GM21723 (cell line): ENCODE measurements around the gene ANKRD52.
A peak's percentile ranks its signal among the peaks of the same experiment; 100 is the strongest.
"Not testable (repeated sequence)": the region's sequence is repeated elsewhere in the genome, so short reads cannot be mapped to it uniquely, and the experiment has no call there.

Experiments used
- ATAC-seq: cut with Tn5 transposase; IDR thresholded peaks from one replicate; pipeline ENCODE4 v1.9.1; 2021; ENCODE audit warnings: mild to moderate bottlenecking, moderate library complexity; ENCODE audit not compliant: unreplicated experiment

ANKRD52 gene

DNA sequence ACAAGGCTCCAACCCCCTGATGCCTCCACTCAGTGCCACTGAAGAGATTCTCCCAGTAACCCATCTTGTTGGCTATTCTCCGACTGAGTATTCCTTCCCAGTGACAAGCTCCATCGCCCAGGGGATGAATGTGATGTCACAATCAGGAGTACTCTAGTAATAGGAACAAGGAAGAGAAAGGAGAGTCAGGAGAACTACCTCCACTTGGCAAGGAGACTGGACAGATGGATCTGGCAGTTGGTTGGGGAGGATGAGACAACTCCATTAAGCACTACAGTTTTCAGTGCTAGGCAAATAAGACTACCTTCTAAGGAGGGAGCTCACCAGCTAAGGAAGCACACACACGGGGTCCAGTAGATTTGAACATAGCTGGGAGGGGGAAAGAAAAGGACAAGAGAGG is 41.7 kb downstream of the ANKRD52 start:
- no peak for ATAC-seq

DNA sequence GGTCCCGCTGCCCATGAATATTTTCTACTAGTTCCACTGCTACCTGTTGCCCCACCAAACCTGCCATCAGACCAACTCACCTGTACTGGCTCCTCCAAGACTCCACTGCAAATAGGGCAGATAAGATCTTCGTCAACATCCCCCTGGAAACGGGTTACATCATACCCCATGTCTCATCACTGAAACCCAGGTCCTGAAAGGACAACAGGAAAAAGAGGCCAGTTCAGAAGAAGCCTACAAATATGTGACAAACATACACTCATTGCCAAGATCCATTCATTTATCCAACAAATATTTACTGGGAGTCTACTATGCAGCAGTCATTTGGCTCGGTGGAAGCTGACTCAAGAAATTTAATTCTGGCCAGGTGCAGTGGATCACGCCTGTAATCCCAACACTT is 44.3 kb downstream of the ANKRD52 start:
- no peak for ATAC-seq

DNA sequence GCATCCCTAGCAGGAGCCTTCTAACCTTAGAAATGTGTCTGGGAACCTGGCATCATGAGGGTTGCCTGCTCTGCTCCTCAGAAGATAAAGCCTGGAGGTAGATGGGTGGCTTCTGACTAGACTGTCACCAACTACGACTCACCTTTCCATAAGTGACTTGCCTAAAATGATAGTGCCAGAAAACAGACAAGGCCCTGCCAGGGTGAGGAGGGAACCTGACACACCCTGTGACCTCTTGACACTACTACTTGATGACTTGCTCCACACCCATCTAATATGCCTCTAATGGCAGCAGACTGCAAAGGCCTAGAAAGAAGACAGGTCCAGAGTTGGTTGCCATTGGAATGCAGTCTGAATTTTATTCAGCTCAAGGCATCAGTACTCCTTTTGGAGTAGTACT is 45.8 kb downstream of the ANKRD52 start:
- no peak for ATAC-seq

DNA sequence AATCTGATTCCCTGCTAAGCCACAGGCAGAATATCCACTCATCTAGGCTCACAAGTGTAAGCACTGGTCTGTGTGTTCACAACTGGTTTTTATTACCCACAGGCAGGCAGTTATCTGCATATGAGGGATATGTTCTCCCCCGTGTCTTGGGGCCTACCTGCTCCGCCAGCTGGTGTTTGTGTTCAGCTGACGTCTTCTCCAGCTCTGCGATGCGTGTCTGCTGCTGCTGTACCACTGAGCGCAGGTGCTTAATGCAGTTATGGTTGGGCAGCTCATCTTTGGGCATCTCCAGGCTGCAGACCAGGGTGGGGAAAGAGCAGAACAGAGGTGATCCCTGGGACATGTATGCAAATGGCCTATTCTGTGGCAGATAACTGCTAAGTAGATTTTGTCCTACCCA is 50.2 kb downstream of the ANKRD52 start:
- no peak for ATAC-seq

DNA sequence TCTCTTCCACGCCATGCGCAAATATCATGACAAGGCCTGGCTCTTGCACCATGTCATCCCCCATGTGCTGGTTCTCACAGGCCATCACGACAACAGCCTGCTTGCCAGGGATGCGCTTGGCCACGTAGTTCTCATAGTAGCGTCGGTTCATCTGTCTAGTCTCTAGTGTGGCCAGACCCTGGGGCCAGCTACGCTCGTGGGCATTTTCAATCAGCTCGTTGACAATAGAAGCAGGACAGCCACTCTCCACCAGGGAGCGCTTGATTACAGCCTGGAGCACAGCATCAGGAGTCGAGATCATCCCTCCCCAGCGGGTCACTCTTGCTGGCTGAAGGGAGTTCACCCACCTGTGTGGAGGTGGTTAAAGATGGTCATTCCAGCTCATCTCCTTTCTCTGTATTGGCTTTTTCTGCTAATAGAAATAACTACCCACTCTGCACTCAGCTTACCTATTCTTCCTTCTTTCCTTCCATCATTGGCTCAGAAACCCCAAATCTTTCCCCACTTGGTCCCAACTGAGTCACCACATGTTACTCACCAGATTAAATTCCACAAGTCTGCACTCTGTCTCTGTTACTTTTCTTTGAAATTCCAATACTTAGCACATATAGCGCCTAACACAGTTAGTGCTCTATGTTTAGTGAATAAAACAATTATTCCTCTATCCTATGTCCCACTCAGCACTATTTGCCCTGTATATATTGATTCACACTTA is 51.6 kb downstream of the ANKRD52 start:
- ATAC-seq: no peak

DNA sequence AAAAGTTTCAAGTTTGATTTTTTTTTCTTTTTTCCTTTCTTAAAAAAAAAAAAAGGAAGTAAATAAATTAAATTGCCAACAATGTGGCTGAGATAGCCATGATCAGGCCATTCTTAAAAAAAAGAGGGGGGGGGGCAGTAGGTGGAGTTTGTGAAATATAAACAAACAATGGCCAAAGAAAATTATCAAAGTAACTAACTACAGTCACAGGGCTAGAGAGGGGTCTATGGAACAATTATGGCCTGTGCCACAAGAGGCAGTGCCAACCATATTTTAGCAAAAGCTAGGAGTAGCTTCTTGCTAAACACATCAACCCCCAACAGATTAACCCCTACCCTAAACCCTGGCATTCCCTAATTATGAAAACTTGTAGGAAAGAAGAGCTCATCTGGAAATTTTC is 52.7 kb downstream of the ANKRD52 start:
- no peak for ATAC-seq

DNA sequence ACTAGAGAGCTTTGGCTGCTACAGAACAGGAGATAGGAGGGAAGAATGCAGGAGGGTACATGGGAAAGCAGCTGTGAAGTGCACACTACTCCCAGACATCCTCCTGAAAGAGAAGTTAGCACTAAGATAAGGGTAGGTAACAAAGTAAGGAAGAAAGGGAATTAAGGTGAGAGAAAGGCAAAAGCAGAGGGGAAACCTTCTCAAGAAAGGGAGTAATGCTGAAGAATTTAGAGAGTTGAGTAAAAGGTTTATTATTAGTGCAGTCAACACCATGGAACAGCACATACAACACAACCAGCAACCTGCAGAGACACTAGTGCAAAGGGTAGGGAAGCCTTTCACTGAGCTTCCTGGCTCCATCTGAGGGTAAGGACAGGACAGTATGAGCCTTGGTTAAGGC is 53.9 kb downstream of the ANKRD52 start:
- ATAC-seq: no peak

DNA sequence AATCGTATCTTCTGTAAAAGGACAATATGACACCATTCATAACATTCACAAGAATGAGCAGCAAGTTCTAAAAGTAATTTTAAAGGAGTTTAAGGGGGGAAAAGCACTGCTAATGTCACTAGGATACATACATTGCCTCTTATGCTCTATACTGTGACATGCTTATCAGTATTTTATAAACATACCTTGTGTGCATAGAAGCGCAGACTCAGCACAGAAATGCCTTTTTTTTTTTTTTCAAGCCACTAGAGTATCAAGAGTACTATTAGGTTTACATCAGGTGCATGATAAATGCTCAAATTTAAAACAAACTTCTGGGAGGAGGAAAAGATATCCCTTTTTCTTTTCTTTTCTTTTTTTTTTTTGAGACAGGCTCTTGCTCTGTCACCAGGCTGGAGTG is 55.3 kb downstream of the ANKRD52 start:
- no peak for ATAC-seq

DNA sequence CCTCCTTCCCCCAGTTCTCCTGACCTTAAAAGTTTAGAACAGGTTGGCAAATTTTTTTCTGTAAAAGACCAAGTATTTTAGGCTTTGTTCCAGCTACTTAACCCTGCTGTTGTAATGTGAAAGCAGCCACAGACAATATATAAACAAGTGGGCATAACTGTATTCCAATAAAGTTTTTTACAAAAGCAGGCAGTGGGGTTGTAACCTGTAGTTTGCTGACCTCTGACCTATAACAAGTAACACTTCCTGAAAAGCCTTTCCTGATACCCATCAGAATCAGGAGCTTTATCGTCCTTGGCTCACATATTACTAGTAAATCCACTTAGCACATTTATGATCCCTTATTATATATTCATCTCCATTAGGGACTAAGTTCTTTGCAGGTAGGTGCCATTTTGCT is 55.8 kb downstream of the ANKRD52 start:
- ATAC-seq: no peak

DNA sequence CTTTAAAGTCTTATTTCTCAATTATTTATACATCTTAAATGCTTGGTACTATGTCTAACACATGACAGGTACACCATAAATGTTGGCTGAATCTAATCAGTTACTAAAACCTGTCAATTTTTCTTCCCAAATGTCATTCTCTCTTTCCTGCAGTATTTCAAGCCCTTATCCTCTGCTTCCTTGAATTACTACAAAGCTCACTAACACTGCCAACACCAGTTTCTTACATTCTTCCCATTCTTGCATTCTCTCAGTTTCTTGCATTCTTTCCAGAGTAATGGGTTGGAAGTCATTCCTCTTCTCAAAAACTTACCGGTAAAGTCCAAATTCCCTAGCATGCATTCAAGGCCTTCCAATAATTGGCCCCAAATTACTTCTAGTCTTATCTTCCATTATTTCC is 59.3 kb downstream of the ANKRD52 start:
- ATAC-seq: no peak

DNA sequence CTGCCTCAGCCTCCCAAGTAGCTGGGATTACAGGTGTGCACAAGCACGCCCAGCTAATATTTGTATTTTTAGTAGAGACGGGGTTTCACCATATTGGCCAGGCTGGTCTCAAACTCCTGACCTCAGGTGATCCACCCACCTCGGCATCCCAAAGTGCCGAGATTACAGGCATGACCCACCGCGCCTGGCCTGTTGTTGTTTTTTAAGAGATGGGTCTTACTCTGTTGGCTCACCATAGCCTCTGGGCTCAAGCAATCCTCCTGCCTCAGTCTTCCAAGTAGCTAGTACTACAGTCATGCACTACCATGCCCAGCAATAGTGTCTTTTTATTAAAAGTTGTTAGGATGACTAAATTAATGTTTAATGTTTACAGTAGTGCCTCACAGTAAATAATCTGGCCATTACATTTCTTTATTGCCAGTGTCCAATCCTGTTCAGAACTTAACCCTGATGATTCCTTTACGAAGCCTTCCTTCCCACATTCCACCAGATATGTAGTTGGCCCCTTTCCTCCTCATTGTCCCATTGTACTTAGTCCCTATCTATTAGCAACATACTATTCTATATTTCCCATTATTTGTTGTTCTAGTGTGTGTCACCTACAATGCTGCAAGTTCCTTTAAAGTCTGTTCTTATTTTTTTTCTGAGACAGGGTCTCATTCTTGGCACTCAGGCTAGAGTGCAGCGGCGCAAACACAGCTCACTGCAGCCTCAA is 60.1 kb downstream of the ANKRD52 start:
- no peak for ATAC-seq

DNA sequence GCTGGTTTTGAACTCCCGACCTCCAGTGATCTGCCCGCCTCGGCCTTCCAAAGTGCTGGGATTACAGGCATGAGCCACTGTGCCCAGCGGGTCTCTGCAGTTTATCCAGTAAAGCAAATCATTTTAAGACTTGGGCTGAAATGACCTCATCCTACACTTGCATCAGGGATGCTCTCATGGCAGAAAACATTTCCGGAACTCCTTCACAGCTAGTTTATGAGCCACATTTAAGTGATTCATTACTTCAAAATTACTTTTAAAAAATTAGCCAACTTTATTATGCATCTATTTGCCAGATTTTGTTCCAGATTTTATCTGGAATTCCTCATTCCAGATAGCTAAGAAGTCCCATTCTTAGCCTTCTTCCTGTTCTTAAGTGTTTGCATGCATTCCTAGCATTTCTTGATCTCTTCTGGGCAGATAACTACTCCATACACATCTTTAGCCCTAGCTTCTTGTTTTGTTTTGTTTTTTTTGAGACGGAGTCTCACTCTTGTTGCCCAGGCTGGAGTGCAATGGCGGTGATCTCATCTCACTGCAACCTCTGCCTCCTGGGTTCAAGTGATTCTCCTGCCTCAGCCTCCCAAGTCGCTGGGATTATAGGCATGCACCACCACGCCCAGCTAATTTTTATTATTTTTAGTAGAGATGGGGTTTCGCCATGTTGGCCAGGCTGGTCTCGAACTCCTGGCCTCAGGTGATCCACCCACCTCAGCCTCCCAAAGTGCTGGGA is 61.2 kb downstream of the ANKRD52 start:
- not testable (repeated sequence) for ATAC-seq

DNA sequence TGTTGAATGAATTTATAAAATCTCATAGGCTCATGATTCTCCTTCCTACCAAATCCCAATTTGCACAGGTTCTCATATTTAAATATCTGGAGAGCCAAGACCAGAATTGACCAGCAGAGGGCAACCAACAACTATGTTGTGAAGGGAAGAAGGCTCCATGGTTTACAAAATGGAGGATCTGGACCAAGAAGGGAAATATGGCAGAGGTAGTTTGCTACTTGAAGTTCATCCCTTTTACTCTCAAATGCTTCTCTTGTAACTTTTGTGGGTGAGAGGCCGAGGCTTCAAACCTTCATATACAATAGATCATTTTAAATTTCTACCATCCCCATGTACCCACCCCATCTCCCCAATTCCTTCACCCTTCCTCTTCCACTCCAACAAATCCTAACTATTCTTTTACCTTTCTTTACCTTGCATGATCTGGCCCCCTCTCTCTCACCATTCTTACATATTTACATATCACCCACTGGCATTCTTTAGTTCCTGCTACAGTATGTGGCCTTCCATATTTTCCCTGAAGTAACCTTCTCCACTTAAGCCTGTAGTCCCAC is 65.1 kb downstream of the ANKRD52 start:
- no peak for ATAC-seq

DNA sequence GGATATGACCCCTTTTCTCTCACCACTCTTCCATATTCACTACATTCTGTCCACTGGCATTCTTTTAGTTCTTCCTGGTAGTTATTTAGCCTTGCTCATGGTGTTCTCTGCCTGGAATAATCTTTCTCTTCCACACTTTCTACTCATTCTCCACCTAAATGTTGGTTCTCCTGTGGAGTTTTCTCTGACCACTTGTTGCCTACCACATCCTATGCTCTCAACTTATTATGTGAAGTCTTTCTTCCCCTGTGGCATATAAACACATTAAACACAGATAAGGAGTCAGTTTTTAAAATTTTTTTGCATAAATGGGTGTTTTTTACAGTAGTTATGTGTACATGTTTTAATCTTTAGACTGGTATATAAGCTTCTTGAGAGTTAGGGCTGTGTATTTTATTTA is 65.6 kb downstream of the ANKRD52 start:
- ATAC-seq: no peak

DNA sequence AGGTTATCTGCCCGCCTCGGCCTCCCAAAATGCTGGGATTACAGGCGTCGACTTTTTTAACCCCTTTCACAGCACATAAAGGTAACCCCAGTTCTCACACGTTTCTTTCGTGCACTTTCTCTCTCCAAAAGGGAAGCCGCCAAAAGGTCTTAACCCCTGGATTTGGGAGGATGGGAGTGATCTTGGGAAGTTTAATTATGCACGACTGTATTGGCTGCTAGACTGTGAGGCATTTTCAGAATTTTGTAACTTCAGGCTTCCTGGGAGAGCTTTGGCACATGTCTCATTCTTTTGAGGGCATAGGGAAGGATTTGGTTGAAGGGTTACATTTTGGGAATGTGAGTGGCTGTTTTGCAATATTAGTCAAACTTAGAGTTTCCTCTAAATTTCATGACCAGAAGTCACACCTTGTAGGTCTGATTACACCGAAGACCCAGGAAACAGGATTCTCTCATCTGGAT is 67.5 kb downstream of the ANKRD52 start:
- ATAC-seq: no peak

DNA sequence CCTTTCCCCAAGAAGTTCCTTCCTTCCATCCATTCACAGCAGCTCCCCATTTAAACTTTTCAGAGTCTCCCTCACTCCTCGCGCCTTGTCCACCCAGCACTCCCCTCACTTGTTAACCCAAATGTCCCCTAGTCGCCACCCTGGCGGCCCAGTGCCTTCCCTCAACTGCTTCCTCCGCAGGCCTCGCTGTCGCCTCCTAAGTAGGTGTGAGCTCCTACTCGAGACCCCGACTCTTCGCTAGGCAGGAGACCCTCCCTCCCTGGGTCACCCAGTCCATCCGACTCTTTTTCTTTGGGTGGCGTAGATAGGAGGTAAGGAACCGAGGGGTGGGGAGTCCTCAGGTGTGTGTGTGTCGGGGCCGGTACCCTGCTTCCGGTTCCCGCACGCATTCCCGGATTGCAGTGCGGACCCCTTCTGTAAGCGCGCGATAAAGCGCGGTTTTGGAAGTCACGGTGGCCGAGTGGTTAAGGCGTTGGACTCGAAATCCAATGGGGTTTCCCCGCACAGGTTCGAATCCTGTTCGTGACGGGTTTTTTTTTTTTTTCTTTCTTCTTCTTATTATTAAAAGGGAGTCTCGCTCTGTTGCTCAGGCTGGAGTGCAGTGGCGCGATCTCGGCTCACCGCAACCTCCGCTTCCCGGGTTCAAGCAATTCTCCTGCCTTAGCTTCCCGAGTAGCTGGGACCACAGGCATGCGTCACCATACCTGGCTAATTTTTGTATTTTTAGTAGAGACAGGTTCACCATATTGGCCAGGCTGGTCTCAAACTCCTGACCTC is 68.1 kb downstream of the ANKRD52 start:
- ATAC-seq: peak; percentile 30

DNA sequence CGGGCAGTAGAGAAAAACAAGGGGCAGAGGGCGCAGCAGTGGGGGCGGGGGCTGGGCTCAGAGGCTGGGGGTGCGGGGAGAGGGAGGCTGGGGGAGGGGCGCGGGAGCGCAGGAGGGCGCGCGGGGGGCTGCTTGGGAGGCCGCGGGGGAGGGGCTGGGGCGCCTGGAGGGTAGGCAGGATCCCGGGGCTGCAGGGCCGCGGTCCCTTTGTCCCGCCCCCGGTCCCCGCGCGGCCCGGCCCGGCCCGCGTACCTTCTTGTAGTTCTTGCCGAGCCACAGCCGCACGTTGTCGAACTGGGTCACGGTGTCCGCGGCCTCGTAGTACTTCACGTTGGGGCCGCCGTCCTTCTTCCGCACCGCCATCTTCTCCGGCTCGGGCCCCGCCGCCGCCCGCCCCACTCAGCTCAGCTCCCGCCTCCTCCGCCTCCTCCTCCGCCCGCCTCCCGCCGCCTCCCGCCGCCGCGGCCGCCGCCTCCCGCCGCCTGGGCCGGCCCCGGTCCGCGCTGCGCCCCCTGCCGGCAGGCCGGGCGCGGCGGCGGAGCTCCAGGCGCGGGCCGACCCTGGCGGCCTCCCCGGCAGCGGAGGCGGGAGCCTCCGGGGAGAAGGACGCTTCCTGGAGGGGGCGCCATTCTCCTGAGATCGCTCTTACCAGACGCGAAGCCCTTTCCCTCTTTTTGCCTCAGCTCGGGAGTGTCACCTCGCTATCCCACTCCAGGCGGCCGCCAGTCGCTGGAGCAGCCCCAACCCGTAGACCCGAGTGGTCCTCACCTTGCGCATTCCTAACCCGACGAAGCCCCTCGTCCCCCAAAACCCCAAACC is 68.9 kb downstream of the ANKRD52 start, which contains the start of gene SMARCC2:
TSS of gene SMARCC2 (minus strand) at position 385 of the 819 bp plus-strand sequence. CDS start at position 363, 22 bp downstream.
- peak; percentile 75 for ATAC-seq

DNA sequence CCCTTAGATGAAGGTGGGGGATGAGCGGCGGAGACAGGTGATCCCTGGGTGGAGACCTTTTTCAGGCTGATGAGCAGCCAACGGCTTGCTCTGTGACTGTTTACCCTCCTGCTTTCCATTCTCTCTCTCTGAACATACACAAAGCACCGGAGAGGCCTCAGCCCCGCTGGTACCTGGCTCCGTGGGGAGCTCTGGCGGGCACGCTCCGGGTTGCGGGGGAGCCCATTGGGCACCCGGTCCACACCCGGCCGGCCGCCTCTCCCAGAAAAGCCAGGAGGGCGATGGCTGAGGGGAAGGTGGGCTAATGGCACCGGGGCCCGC is 69.4 kb downstream of the ANKRD52 start:
- ATAC-seq: peak; percentile 10

DNA sequence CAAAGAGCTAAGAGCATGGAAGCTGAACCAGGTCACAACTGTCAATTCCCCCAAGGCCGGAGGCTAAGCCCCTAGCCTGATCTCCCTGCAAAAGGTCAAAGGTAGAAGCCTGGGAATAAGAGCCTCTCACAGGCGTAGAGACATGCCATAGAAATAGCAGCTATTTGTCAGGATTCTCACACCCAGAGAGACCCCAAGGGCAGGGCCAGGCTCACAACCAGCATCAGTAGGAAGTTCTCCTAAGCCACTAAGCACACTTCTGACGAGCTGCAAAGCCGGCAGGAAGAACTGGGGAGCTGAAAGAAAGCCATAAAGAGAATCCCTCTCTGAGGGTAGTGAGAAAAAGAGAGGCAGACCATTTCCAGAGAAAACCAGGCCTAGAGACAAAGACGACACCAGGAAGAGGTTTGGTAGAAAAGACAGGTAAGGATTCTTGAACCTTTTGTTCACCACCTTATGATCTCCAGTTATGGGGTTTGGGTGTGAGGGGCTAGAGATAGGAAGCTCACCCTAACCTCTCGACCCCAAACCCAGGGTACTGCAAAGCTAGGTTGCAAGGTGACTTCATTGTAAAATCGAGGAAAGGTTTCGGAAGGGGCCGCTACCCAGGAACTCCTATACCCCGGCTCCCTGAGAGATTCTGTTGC is 69.9 kb downstream of the ANKRD52 start:
- ATAC-seq: no peak
